Measurements from ENCODE around the gene ABCC4.

The ABCC4 gene

DNA sequence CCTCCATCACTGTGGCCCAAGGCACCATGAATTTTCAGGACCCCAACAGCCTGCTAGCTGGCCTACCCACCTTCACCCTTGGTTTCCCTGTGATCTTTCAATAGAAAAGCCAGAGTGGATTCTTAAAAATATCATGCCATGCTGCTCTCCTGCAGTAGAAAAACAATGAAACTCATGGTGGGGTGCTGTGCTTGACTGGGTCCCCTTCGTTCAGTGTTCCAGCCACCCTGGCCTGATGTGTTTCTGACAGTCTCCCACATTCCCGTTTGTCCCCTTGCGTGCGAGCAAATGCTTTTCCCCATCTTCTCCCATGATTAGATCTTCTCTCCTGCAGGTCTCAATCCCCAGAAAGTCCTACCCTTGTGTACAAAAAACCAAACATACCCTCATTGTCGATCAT lies 43.2 kb downstream of the ABCC4 start:
- TF ChIP-seq, protein P1, sequence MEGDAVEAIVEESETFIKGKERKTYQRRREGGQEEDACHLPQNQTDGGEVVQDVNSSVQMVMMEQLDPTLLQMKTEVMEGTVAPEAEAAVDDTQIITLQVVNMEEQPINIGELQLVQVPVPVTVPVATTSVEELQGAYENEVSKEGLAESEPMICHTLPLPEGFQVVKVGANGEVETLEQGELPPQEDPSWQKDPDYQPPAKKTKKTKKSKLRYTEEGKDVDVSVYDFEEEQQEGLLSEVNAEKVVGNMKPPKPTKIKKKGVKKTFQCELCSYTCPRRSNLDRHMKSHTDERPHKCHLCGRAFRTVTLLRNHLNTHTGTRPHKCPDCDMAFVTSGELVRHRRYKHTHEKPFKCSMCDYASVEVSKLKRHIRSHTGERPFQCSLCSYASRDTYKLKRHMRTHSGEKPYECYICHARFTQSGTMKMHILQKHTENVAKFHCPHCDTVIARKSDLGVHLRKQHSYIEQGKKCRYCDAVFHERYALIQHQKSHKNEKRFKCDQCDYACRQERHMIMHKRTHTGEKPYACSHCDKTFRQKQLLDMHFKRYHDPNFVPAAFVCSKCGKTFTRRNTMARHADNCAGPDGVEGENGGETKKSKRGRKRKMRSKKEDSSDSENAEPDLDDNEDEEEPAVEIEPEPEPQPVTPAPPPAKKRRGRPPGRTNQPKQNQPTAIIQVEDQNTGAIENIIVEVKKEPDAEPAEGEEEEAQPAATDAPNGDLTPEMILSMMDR (IDR thresholded peaks at IDR 0.05; ENCODE audit: low read length, missing control alignments), result no peak
- DNase-seq (ENCODE audit: low read depth), result no peak

DNA sequence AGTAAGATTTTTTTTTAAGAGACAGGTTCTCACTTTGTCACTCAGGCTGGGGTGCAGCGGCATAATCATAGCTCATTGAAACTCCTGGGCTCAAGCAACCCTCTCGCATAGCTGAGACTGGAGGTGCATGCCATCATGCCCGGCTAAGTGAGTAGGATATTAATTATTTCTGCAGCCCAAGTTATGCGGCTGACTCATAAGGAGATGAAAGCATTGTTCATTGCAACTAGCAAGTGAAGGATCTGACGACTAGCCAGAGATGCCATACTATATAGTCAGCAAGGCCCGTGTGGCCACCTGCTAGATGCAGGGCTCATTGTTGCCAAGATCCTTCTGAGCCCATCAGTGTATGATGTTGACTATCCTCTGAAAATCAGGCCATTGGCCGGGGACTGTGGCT lies 45.2 kb downstream of the ABCC4 start:
- peak; percentile 92 for DNase-seq (ENCODE audit: low read depth)
- H3K4me3 ChIP-seq (replicated peaks; ENCODE audit: low read depth, low read length), result no peak overlapping the region
- TF ChIP-seq, protein P1 (IDR thresholded peaks at IDR 0.05; ENCODE audit: low read length, missing control alignments), result no peak

More for the DNA sequence above, 43.2 kb downstream of the ABCC4 start:
- H3K4me3 ChIP-seq (replicated peaks; ENCODE audit: low read depth, low read length), result no peak overlapping the region

DNA sequence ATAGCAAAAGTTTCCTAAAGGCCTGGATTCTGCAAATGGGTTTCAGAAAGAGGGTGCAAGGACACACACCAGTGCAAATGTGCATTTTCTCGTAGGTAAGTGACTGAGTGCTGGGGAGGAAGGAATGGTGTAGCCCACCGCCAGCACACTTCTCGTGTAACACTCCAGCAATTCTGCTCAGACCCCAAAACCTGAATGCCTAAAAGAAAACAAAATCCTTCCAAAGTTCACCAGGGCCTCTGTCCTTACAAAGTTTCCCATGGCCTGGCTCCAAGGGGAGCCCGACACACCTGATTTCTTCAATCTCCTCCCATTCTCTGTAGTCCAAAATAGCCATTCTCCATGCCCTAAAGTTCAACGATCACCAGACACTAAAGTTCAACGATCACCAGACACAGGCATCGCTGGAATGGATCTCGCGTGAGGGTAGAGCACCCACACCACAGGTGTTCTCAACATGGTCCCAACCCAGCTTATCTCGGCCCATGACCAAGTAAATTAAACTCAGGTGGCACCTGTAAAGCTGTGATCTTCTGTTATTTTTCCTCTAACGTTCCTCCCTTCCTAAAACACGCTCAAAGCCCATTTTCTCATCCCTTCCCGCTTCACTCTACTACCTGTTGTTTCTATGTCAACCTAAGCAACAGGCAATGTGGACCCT lies 46.0 kb downstream of the ABCC4 start:
- no peak overlapping the region for H3K4me3 ChIP-seq (replicated peaks; ENCODE audit: low read depth, low read length)
- TF ChIP-seq, protein P1 (IDR thresholded peaks at IDR 0.05; ENCODE audit: low read length, missing control alignments), result no peak
- DNase-seq (ENCODE audit: low read depth), result no peak

DNA sequence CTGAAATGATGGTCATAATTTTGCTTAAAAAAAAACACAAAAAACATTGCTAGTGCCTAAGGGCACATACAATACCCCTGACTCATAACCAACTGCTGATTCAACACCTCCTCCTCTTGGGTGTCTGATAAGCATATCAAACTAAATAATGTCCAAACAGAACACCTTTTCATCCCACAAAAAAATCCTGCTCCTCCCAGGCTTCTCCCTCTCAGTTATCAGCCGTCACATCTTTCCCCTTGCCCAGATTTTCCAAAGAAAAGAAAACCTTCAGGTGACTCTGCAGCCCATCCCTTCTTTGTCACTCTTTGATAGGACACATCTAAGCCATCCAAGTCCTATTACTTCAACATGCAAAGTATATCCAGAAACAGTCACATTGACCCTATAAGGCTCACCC lies 46.9 kb downstream of the ABCC4 start:
- TF ChIP-seq, protein P1 (IDR thresholded peaks at IDR 0.05; ENCODE audit: low read length, missing control alignments), result no peak
- DNase-seq (ENCODE audit: low read depth), result no peak
- H3K4me3 ChIP-seq (replicated peaks; ENCODE audit: low read depth, low read length), result no peak overlapping the region

DNA sequence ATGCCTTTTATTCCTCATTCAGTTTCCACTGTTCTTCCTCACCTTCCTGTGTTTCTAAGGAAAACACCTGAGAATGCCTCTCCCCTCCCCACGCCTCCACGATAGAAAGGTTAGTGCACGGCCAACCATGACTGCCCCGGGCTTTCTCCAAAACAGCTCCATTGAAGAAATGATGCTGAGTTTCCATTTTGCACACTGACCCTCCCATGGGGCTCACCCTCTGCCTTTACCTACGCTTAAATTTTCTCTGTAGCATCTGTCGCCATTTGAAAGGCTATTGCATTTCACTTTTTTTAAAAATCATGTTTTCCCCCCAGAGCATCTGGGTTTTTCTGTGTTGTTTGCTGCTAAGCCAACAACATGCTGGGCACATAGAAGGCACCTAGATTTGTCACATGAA lies 48.2 kb downstream of the ABCC4 start:
- TF ChIP-seq, protein P1 (IDR thresholded peaks at IDR 0.05; ENCODE audit: low read length, missing control alignments), result no peak
- H3K4me3 ChIP-seq (replicated peaks; ENCODE audit: low read depth, low read length), result no peak overlapping the region
- no peak for DNase-seq (ENCODE audit: low read depth)

DNA sequence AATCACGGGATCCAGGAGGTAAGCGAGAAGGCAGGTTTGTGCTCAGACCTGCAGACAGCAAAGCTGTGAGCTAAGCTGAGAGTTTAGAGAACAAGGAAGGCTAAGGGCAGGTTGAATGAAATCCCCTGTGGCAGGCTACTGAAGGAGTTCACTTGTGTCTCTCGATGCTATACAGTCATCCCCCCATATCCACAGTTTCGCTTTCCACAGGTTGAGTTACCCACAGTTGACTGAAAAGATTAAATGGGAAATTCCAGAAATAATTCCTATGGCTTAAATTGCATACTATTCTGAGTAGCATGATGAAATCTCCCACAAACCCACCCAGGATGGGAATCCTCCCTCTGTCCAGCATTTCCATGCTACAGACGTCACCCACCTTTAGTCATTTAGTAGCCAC lies 49.6 kb downstream of the ABCC4 start:
- DNase-seq (ENCODE audit: low read depth), result no peak
- H3K4me3 ChIP-seq (replicated peaks; ENCODE audit: low read depth, low read length), result no peak overlapping the region
- TF ChIP-seq, protein P1 (IDR thresholded peaks at IDR 0.05; ENCODE audit: low read length, missing control alignments), result no peak

DNA sequence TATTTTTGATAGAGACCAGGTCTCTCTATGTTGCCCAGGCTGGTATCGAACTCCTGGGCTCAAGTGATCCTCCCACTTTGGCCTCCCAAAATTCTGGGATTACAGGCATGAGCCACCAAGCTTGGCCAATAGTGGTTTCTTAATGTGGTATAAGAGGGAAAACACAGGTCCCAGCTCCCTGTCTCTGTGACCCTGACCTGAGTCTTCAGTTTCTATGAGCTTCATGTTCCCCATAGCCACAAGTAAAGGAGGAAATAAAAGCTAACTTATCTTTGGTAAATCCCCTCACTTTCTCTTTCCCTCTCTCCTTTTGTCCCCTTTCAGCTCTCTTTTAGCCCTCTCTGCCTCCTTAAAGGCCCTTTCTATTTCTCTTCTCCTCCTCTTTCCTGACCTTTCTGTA lies 50.3 kb downstream of the ABCC4 start:
- no peak overlapping the region for H3K4me3 ChIP-seq (replicated peaks; ENCODE audit: low read depth, low read length)
- TF ChIP-seq, protein P1 (IDR thresholded peaks at IDR 0.05; ENCODE audit: low read length, missing control alignments), result no peak
- DNase-seq (ENCODE audit: low read depth), result no peak

Measured in fibroblast of pulmonary artery (primary cell).